Glutamatergic neuron (in vitro differentiated cells): Measurements from ENCODE around the gene FAF1. TPM values are rescaled to one million over a fixed set of nuclear protein-coding genes. Genes with fewer than 3 reads are reported as not detected.
A peak's percentile ranks its signal among the peaks of the same experiment; 100 is the strongest.

Experiments
- DNase-seq: peaks from one replicate; pipeline ENCODE4 v3.0.0; 2022
- H3K27ac Mint-ChIP-seq: one replicate; pipeline ENCODE4 v1.8.0; 2020; ENCODE audit warnings: mild to moderate bottlenecking, mixed read lengths, inconsistent platforms; ENCODE audit not compliant: unreplicated experiment
- H3K27me3 Mint-ChIP-seq: one replicate; pipeline ENCODE4 v1.8.0; 2020; ENCODE audit warnings: mild to moderate bottlenecking, moderate library complexity, mixed read lengths, inconsistent platforms; ENCODE audit not compliant: unreplicated experiment
- H3K36me3 Mint-ChIP-seq: one replicate; pipeline ENCODE4 v1.8.0; 2020; ENCODE audit warnings: mild to moderate bottlenecking, mixed read lengths, inconsistent platforms; ENCODE audit not compliant: unreplicated experiment
- H3K4me1 Mint-ChIP-seq: one replicate; pipeline ENCODE4 v1.8.0; 2020; ENCODE audit warnings: mild to moderate bottlenecking, low read depth, mixed read lengths, inconsistent platforms; ENCODE audit not compliant: unreplicated experiment
- H3K4me3 Mint-ChIP-seq: one replicate; pipeline ENCODE4 v1.8.0; 2020; ENCODE audit warnings: mild to moderate bottlenecking, mixed read lengths, inconsistent platforms; ENCODE audit not compliant: unreplicated experiment
- H3K9me3 Mint-ChIP-seq: one replicate; pipeline ENCODE4 v1.8.0; 2020; ENCODE audit warnings: mild to moderate bottlenecking, moderate library complexity, mixed read lengths, inconsistent platforms; ENCODE audit not compliant: unreplicated experiment
- CTCF ChIP-seq: fragments of 200-600 bp; sonication (generic); IDR thresholded peaks from one replicate; pipeline ENCODE4 v1.5.0; 2021; ENCODE audit not compliant: partially characterized antibody, unreplicated experiment
- total RNA-seq: library from RNA; stranded (reverse); fragmentation: NEBNext Ultra II Directional; extraction: Animal tissue kit (Norgen Biotek cat#: 25700); gene quantifications from one replicate; pipeline ENCODE4 v1.2.1, GENCODE V29; 2021; ENCODE audit not compliant: unreplicated experiment

The FAF1 gene
- total RNA-seq, 1 donor from 2014 or later: 57.3 TPM

GRCh38 chr1:50447961-50448360 is 512.1 kb downstream of the FAF1 start:
- no peaks in the 10 kb centered on the region for H3K36me3 Mint-ChIP-seq
- TF ChIP-seq CTCF: no peak
- peaks cover 3% of the 10 kb centered on the region for H3K4me1 Mint-ChIP-seq
- H3K4me3 Mint-ChIP-seq: no peak overlapping the region
- no peak overlapping the region for H3K27ac Mint-ChIP-seq
- H3K9me3 Mint-ChIP-seq: no peaks in the 10 kb centered on the region
- DNase-seq: no peak
- H3K27me3 Mint-ChIP-seq: no peaks in the 10 kb centered on the region

GRCh38 chr1:50441183-50441582 is 518.9 kb downstream of the FAF1 start:
- no peak for TF ChIP-seq CTCF
- Mint-ChIP-seq H3K4me3 (no peak overlapping the region), H3K4me1 (no peaks in the 10 kb centered on the region), H3K9me3 (no peaks in the 10 kb centered on the region), H3K27ac (no peak overlapping the region), H3K36me3 (no peaks in the 10 kb centered on the region), H3K27me3 (no peaks in the 10 kb centered on the region)
- no peak for DNase-seq

GRCh38 chr1:50438945-50439344 is 521.1 kb downstream of the FAF1 start:
- no peaks in the 10 kb centered on the region for H3K9me3 Mint-ChIP-seq

GRCh38 chr1:50436489-50436888 is 523.6 kb downstream of the FAF1 start:
- H3K36me3 Mint-ChIP-seq: peaks cover 6% of the 10 kb centered on the region
- DNase-seq: no peak
- TF ChIP-seq CTCF: no peak
- H3K27ac Mint-ChIP-seq: no peak overlapping the region
- H3K9me3 Mint-ChIP-seq: no peaks in the 10 kb centered on the region
- H3K27me3 Mint-ChIP-seq: peaks cover 13% of the 10 kb centered on the region
- no peaks in the 10 kb centered on the region for H3K4me1 Mint-ChIP-seq
- H3K4me3 Mint-ChIP-seq: no peak overlapping the region

More at GRCh38 chr1:50438945-50439344, 521.1 kb downstream of the FAF1 start:
- DNase-seq: no peak
- Mint-ChIP-seq H3K27ac (no peak overlapping the region), H3K4me1 (no peaks in the 10 kb centered on the region), H3K27me3 (peaks cover 4% of the 10 kb centered on the region), H3K4me3 (no peak overlapping the region), H3K36me3 (peaks cover 2% of the 10 kb centered on the region)
- no peak for TF ChIP-seq CTCF

- no peak for DNase-seq
- Mint-ChIP-seq H3K27ac (no peak overlapping the region), H3K36me3 (peaks cover 6% of the 10 kb centered on the region), H3K4me3 (peak overlapping the region; percentile 1), H3K27me3 (peaks cover 36% of the 10 kb centered on the region), H3K4me1 (peaks cover 5% of the 10 kb centered on the region), H3K9me3 (peaks cover 4% of the 10 kb centered on the region)
- no peak for TF ChIP-seq CTCF
These were observed 530.1 kb downstream of the FAF1 start for GRCh38 chr1:50430010-50430405.
